GM13977 (cell line): ENCODE results near the gene IL1A.
A peak's percentile ranks its signal among the peaks of the same experiment; 100 is the strongest.

ENCODE experiments used
- DNase-seq: peaks from one replicate; pipeline ENCODE4 v3.0.0; 2012; ENCODE audit warnings: low spot score
- in situ Hi-C: fragments of 300-500 bp; cut with MboI; formaldehyde crosslinking; loops from one replicate; pipeline ENCODE4 v1.12.0; 2022; ENCODE audit warnings: low sequenced_read_pairs, low pct_unique_long_range_greater_than_20kb, mixed read lengths, inconsistent platforms; ENCODE audit not compliant: unreplicated experiment
- TF ChIP-seq, protein P1 (sequence below): IDR thresholded peaks from 2 replicates; pipeline ENCODE4 v1.5.1; 2012; ENCODE audit warnings: mild to moderate bottlenecking, control low read depth; ENCODE audit not compliant: insufficient read depth; ENCODE audit errors: extremely low read depth, missing control alignments

IL1A gene

DNA sequence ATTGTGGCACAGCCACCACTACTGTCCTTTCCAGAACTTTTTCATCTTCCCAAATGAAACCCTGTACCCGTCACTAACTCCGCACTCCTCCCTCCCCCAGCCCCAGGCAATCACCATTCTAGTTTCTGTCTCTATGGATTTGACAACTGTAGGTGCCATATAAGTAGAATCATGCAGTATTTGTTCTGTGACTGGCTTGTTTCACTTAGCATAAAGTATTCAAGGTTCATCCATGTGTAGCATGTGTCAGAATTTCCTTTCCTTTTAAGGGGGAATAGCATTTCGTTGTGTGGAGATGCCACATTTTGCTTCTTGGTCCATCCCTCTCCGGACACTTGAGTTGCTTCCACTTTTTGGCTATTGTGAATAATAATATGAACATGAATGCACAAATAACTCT, 19.0 kb downstream of the IL1A start:
- in situ Hi-C loops: no loop called here
- DNase-seq: no peak

DNA sequence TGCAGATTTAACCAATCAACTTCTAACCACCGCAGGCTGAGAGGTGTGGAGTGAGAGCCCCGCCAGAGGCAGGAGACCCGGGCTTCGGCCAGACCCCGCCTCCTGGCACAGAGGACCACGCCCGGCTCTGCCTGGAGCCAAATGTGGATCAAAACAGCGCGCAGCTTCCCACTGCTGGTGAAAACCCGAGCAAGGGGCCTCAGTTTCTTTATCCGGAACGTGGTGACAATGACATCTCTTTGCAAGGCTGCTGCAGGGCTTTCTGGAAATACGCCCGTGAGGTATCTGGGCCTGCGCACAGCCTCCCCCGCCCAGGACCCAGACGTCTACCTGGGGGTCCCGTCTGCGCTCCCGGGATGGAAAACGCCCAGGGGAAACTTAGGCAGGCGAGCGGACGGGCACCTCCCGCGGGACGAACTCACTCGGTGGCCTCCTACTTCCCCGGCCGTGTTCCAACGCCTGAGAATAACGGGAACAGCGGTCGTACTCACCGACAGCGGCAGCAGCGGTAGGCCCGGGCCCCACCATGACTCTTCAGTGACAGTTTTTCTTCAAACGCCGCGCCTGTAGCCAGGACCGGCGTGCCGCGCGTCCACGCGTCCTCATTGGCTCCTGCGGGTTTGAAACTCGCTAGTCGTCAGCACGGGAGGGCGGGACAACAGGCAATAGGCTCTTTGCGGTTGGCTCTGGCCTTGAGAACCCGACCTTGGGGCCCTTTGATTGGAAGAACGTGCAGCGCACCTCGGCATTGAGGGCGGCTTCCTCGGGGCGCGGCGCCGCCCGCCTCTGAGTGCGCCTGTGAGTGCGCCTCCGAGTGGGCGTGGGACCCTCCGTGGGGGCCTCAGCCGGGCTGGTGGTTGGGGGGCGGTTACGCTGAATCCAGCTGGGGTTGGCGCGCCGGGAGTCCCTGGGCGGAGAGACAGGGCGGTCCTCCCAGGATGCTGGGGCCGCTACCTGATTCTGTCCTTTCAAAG, 19.9 kb downstream of the IL1A start, which contains the start of gene CKAP2L:
Gene CKAP2L, minus strand, starts transcription at position 539 of the 974 bp plus-strand sequence. Its CDS starts 11 bp downstream, at position 528.
- TF ChIP-seq, protein P1, sequence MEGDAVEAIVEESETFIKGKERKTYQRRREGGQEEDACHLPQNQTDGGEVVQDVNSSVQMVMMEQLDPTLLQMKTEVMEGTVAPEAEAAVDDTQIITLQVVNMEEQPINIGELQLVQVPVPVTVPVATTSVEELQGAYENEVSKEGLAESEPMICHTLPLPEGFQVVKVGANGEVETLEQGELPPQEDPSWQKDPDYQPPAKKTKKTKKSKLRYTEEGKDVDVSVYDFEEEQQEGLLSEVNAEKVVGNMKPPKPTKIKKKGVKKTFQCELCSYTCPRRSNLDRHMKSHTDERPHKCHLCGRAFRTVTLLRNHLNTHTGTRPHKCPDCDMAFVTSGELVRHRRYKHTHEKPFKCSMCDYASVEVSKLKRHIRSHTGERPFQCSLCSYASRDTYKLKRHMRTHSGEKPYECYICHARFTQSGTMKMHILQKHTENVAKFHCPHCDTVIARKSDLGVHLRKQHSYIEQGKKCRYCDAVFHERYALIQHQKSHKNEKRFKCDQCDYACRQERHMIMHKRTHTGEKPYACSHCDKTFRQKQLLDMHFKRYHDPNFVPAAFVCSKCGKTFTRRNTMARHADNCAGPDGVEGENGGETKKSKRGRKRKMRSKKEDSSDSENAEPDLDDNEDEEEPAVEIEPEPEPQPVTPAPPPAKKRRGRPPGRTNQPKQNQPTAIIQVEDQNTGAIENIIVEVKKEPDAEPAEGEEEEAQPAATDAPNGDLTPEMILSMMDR: no peak
- DNase-seq: peak; percentile 96
- in situ Hi-C loops: no loop called here

More for the DNA sequence above, 19.0 kb downstream of the IL1A start:
- TF ChIP-seq, protein P1: no peak

DNA sequence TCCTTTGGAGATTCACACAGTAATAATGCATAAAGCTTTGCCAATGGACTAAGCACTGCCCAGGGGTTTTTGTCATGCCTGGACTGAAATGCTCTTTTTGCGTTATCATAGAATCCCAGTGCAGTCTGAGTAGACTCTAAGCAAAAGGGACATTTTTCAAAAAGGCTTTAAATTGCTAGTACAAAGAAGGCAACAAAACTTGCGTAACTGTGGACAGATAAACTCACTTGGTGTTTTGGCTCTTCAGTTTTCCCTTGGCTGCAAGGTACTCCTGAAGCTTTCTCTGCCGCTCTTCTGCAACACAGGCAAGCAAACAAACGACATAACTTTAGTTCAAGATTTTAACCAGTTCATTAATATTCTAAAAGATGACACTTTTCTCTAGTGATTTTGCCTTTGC, 22.0 kb downstream of the IL1A start:
- TF ChIP-seq, protein P1: no peak
- DNase-seq: no peak
- in situ Hi-C loops: no loop called here

DNA sequence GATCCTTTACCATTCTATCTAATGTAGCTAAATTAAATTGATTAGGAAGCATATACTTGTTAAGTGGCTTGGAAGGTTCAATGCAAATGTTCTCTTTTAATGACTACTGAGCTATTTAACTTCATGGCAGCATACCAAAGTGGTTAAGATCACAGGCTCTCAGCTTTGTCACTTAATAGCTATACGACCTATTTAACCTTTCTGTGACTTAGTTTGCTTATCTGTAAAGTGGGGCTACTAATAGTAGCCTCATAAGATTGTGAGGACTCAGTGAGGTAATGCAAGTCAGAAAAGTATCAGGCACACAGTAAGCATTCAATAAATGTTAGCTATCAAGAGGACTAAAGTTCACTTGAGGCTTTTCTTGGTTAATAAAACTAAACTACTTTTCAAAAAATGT, 24.1 kb downstream of the IL1A start:
- in situ Hi-C loops: no loop called here
- DNase-seq: no peak
- TF ChIP-seq, protein P1: no peak

DNA sequence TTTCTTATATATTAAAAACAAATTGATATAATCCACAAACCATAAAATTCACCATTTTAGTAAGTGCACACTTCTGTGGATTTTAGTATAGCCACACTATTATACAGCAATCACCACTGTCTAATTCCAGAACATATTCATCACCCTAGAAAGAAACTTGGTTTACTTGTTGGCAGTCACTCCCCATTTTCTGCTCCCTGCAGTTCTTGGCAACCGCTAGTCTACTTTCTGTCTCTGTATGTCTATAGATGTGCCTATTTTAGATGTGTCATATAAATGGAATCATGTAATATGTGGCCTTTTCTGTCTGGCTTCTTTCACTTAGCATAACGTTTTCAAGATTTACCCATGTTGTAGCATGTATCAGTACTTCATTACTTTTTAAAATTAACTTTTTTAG, 25.6 kb downstream of the IL1A start:
- no peak for DNase-seq
- in situ Hi-C loops: loop anchor here (10.0 kb wide), 1 partner anchor 126 kb away; no protein-coding TSS in a partner anchor
- TF ChIP-seq, protein P1: no peak

DNA sequence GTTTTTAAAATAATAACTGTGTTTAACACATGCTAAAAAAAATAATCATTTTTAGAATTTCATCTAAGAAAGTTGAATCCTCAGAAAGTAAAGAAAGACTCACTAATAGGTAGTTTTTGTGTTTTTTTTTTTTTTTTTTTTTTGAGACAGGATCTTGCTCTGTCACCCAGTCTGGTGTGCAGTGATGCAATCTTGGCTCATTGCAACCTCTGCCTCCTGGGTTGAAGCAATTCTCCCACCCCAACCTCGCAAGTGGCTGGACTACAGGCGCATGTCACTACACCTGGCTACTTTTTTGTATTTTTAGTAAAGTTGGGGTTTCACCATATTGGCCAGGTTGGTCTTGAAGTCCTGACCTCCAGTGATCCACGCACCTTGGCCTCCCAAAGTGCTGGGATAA, 27.0 kb downstream of the IL1A start:
- in situ Hi-C loops: loop anchor here (10.0 kb wide), 1 partner anchor 128 kb away; no protein-coding TSS in a partner anchor
- TF ChIP-seq, protein P1: no peak
- DNase-seq: no peak
